ENCODE results near the gene CHD2.

CHD2 gene

GRCh38 chr15:92934716-92935115 is 34.6 kb downstream of the CHD2 start:
- Histone ChIP-seq H3K4me1 (ENCODE audit: control insufficient read depth in 1 of 2, insufficient read depth in 2 of 2, low read length in 2 of 2) (peaks cover 9 to 18% of the 10 kb centered on the region in 2 donors), H3K36me3 (ENCODE audit: control insufficient read depth in 1 of 2, insufficient read depth in 2 of 2, low read length in 2 of 2) (peaks cover 61 to 66% of the 10 kb centered on the region in 2 donors), H3K4me3 (ENCODE audit: low read depth in 1 of 2, low read length in 2 of 2) (no peak overlapping the region), H3K9me3 (ENCODE audit: control insufficient read depth in 1 of 2, low read length in 2 of 2) (no peaks in the 10 kb centered on the region), H3K27me3 (ENCODE audit: low read depth, low read length) (no peaks in the 10 kb centered on the region), H3K27ac (ENCODE audit: low read length) (peak overlapping the region; percentile 17)

- peaks cover 55 to 60% of the 10 kb centered on the region in 2 donors for H3K36me3 ChIP-seq (ENCODE audit: control insufficient read depth in 1 of 2, insufficient read depth in 2 of 2, low read length in 2 of 2)
- no peaks in the 10 kb centered on the region for H3K27me3 ChIP-seq (ENCODE audit: low read depth, low read length)
- H3K9me3 ChIP-seq (ENCODE audit: control insufficient read depth in 1 of 2, low read length in 2 of 2), result no peaks in the 10 kb centered on the region
- no peak overlapping the region for H3K27ac ChIP-seq (ENCODE audit: low read length)
- H3K4me3 ChIP-seq (ENCODE audit: low read depth in 1 of 2, low read length in 2 of 2), result no peak overlapping the region
- H3K4me1 ChIP-seq (ENCODE audit: control insufficient read depth in 1 of 2, insufficient read depth in 2 of 2, low read length in 2 of 2), result peaks cover 5 to 6% of the 10 kb centered on the region in 2 donors
These were observed 36.0 kb downstream of the CHD2 start for GRCh38 chr15:92936138-92936537.

GRCh38 chr15:92936693-92937092 is 36.6 kb downstream of the CHD2 start:
- peaks cover 56 to 62% of the 10 kb centered on the region in 2 donors for H3K36me3 ChIP-seq (ENCODE audit: control insufficient read depth in 1 of 2, insufficient read depth in 2 of 2, low read length in 2 of 2)
- H3K27ac ChIP-seq (ENCODE audit: low read length), result no peak overlapping the region
- H3K27me3 ChIP-seq (ENCODE audit: low read depth, low read length), result no peaks in the 10 kb centered on the region
- H3K4me3 ChIP-seq (ENCODE audit: low read depth in 1 of 2, low read length in 2 of 2), result no peak overlapping the region
- H3K9me3 ChIP-seq (ENCODE audit: control insufficient read depth in 1 of 2, low read length in 2 of 2), result no peaks in the 10 kb centered on the region
- H3K4me1 ChIP-seq (ENCODE audit: control insufficient read depth in 1 of 2, insufficient read depth in 2 of 2, low read length in 2 of 2), result peaks cover 4 to 6% of the 10 kb centered on the region in 2 donors

GRCh38 chr15:92937901-92938300 is 37.8 kb downstream of the CHD2 start:
- H3K27ac ChIP-seq (ENCODE audit: low read length), result no peak overlapping the region
- no peaks in the 10 kb centered on the region for H3K27me3 ChIP-seq (ENCODE audit: low read depth, low read length)
- H3K9me3 ChIP-seq (ENCODE audit: control insufficient read depth in 1 of 2, low read length in 2 of 2), result no peaks in the 10 kb centered on the region
- peaks cover 67 to 69% of the 10 kb centered on the region in 2 donors for H3K36me3 ChIP-seq (ENCODE audit: control insufficient read depth in 1 of 2, insufficient read depth in 2 of 2, low read length in 2 of 2)
- H3K4me1 ChIP-seq (ENCODE audit: control insufficient read depth in 1 of 2, insufficient read depth in 2 of 2, low read length in 2 of 2), result peaks cover 4 to 6% of the 10 kb centered on the region in 2 donors
- H3K4me3 ChIP-seq (ENCODE audit: low read depth in 1 of 2, low read length in 2 of 2), result no peak overlapping the region

GRCh38 chr15:92938387-92938786 is 38.3 kb downstream of the CHD2 start:
- Histone ChIP-seq H3K27me3 (ENCODE audit: low read depth, low read length) (no peaks in the 10 kb centered on the region), H3K4me3 (ENCODE audit: low read depth in 1 of 2, low read length in 2 of 2) (no peak overlapping the region), H3K36me3 (ENCODE audit: control insufficient read depth in 1 of 2, insufficient read depth in 2 of 2, low read length in 2 of 2) (peaks cover 67 to 69% of the 10 kb centered on the region in 2 donors), H3K4me1 (ENCODE audit: control insufficient read depth in 1 of 2, insufficient read depth in 2 of 2, low read length in 2 of 2) (peaks cover 4 to 6% of the 10 kb centered on the region in 2 donors), H3K9me3 (ENCODE audit: control insufficient read depth in 1 of 2, low read length in 2 of 2) (no peaks in the 10 kb centered on the region), H3K27ac (ENCODE audit: low read length) (no peak overlapping the region)

- Histone ChIP-seq H3K36me3 (ENCODE audit: control insufficient read depth in 1 of 2, insufficient read depth in 2 of 2, low read length in 2 of 2) (peaks cover 74 to 77% of the 10 kb centered on the region in 2 donors), H3K4me1 (ENCODE audit: control insufficient read depth in 1 of 2, insufficient read depth in 2 of 2, low read length in 2 of 2) (peaks cover 4 to 6% of the 10 kb centered on the region in 2 donors), H3K27me3 (ENCODE audit: low read depth, low read length) (no peaks in the 10 kb centered on the region), H3K27ac (ENCODE audit: low read length) (no peak overlapping the region), H3K4me3 (ENCODE audit: low read depth in 1 of 2, low read length in 2 of 2) (no peak overlapping the region), H3K9me3 (ENCODE audit: control insufficient read depth in 1 of 2, low read length in 2 of 2) (no peaks in the 10 kb centered on the region)
These were observed 41.5 kb downstream of the CHD2 start for GRCh38 chr15:92941668-92942067.

GRCh38 chr15:92942706-92943105 is 42.6 kb downstream of the CHD2 start:
- Histone ChIP-seq H3K9me3 (ENCODE audit: control insufficient read depth in 1 of 2, low read length in 2 of 2) (peaks cover under 1 to 2% of the 10 kb centered on the region in 2 donors), H3K36me3 (ENCODE audit: control insufficient read depth in 1 of 2, insufficient read depth in 2 of 2, low read length in 2 of 2) (peaks cover 77 to 81% of the 10 kb centered on the region in 2 donors), H3K4me3 (ENCODE audit: low read depth in 1 of 2, low read length in 2 of 2) (no peak overlapping the region), H3K27ac (ENCODE audit: low read length) (no peak overlapping the region), H3K27me3 (ENCODE audit: low read depth, low read length) (no peaks in the 10 kb centered on the region), H3K4me1 (ENCODE audit: control insufficient read depth in 1 of 2, insufficient read depth in 2 of 2, low read length in 2 of 2) (peaks cover under 1 to 2% of the 10 kb centered on the region in 2 donors)

GRCh38 chr15:92943581-92943980 is 43.5 kb downstream of the CHD2 start:
- Histone ChIP-seq H3K9me3 (ENCODE audit: control insufficient read depth in 1 of 2, low read length in 2 of 2) (peaks cover 2 to 8% of the 10 kb centered on the region in 2 donors), H3K4me3 (ENCODE audit: low read depth in 1 of 2, low read length in 2 of 2) (no peak overlapping the region), H3K27me3 (ENCODE audit: low read depth, low read length) (no peaks in the 10 kb centered on the region), H3K36me3 (ENCODE audit: control insufficient read depth in 1 of 2, insufficient read depth in 2 of 2, low read length in 2 of 2) (peaks cover 78 to 81% of the 10 kb centered on the region in 2 donors), H3K4me1 (ENCODE audit: control insufficient read depth in 1 of 2, insufficient read depth in 2 of 2, low read length in 2 of 2) (no peaks in the 10 kb centered on the region), H3K27ac (ENCODE audit: low read length) (no peak overlapping the region)

GRCh38 chr15:92944946-92945521 is 44.9 kb downstream of the CHD2 start:
- no peaks in the 10 kb centered on the region for H3K27me3 ChIP-seq (ENCODE audit: low read depth, low read length)
- H3K4me3 ChIP-seq (ENCODE audit: low read depth in 1 of 2, low read length in 2 of 2), result no peak overlapping the region
- H3K4me1 ChIP-seq (ENCODE audit: control insufficient read depth in 1 of 2, insufficient read depth in 2 of 2, low read length in 2 of 2), result no peaks in the 10 kb centered on the region
- H3K9me3 ChIP-seq (ENCODE audit: control insufficient read depth in 1 of 2, low read length in 2 of 2), result peaks cover 11 to 22% of the 10 kb centered on the region in 2 donors
- peaks cover 77 to 81% of the 10 kb centered on the region in 2 donors for H3K36me3 ChIP-seq (ENCODE audit: control insufficient read depth in 1 of 2, insufficient read depth in 2 of 2, low read length in 2 of 2)
- no peak overlapping the region for H3K27ac ChIP-seq (ENCODE audit: low read length)

- H3K4me1 ChIP-seq (ENCODE audit: control insufficient read depth in 1 of 2, insufficient read depth in 2 of 2, low read length in 2 of 2), result no peaks in the 10 kb centered on the region
- no peak overlapping the region for H3K4me3 ChIP-seq (ENCODE audit: low read depth in 1 of 2, low read length in 2 of 2)
- H3K27ac ChIP-seq (ENCODE audit: low read length), result no peak overlapping the region
- H3K36me3 ChIP-seq (ENCODE audit: control insufficient read depth in 1 of 2, insufficient read depth in 2 of 2, low read length in 2 of 2), result peaks cover 76 to 80% of the 10 kb centered on the region in 2 donors
- H3K27me3 ChIP-seq (ENCODE audit: low read depth, low read length), result no peaks in the 10 kb centered on the region
- H3K9me3 ChIP-seq (ENCODE audit: control insufficient read depth in 1 of 2, low read length in 2 of 2), result peaks cover 13 to 22% of the 10 kb centered on the region in 2 donors
These were observed 47.1 kb downstream of the CHD2 start for GRCh38 chr15:92947071-92947730.

- H3K27me3 ChIP-seq (ENCODE audit: low read depth, low read length), result no peaks in the 10 kb centered on the region
- peaks cover 71 to 74% of the 10 kb centered on the region in 2 donors for H3K36me3 ChIP-seq (ENCODE audit: control insufficient read depth in 1 of 2, insufficient read depth in 2 of 2, low read length in 2 of 2)
- no peak overlapping the region for H3K27ac ChIP-seq (ENCODE audit: low read length)
- H3K4me3 ChIP-seq (ENCODE audit: low read depth in 1 of 2, low read length in 2 of 2), result peak overlapping the region; percentile 23 to 30
- H3K9me3 ChIP-seq (ENCODE audit: control insufficient read depth in 1 of 2, low read length in 2 of 2), result peaks cover 13 to 22% of the 10 kb centered on the region in 2 donors
- no peaks in the 10 kb centered on the region for H3K4me1 ChIP-seq (ENCODE audit: control insufficient read depth in 1 of 2, insufficient read depth in 2 of 2, low read length in 2 of 2)
These were observed 49.6 kb downstream of the CHD2 start for GRCh38 chr15:92949604-92950249.

All from muscle layer of duodenum (tissue), 2 donors.